H1 (cell line): ENCODE results near the gene NEK2. TPM values are rescaled to one million over a fixed set of nuclear protein-coding genes. Genes with fewer than 3 reads are reported as not detected.

Source experiments
- TBP ChIP-seq: IDR thresholded peaks from 2 replicates; pipeline ENCODE4 v1.6.1; 2011; ENCODE audit warnings: low read depth, low read length, improper control_type of control experiment
- polyA plus RNA-seq, 7 experiments: library from polyadenylated mRNA; depleted of rRNA in 3 of 7; stranded (reverse) in 5 of 7; unstranded in 2 of 7; fragments of >200 nt in 5 of 7; fragments of 200-250 nt in 2 of 7; gene quantifications; 1 replicate in 5 of 7; 2 replicates in 1 of 7; 4 replicates in 1 of 7; pipeline versions ENCODE4 v1.2.1 to v1.2.3, GENCODE V29; 2011 to 2013; ENCODE audit warnings: missing spikeins in 2 of 7, mixed read lengths in 2 of 7
- total RNA-seq: library from RNA; stranded (reverse); fragmentation: NEBNext Ultra II Directional; extraction: Animal tissue kit (Norgen Biotek cat#: 25700); gene quantifications from 2 replicates; pipeline ENCODE4 v1.2.1, GENCODE V29; 2021
- TF ChIP-seq, protein P1 (sequence below), 3 experiments: IDR thresholded peaks; 1 replicate in 2 of 3; 2 replicates in 1 of 3; pipeline versions ENCODE4 v1.5.1 to v1.6.1; 2011; ENCODE audit warnings: low read length in 3 of 3, mild to moderate bottlenecking in 3 of 3, inconsistent platforms in 2 of 3, low read depth in 1 of 3, moderate library complexity in 1 of 3; ENCODE audit not compliant: insufficient read depth in 1 of 3; ENCODE audit errors: control extremely low read depth in 1 of 3

The NEK2 gene
- total and polyA plus RNA-seq, 2 of the 8 experiments (the other 6 are each of a cell fraction or from before 2014, with no cell fraction given) = 8.4 to 22.9 TPM

DNA sequence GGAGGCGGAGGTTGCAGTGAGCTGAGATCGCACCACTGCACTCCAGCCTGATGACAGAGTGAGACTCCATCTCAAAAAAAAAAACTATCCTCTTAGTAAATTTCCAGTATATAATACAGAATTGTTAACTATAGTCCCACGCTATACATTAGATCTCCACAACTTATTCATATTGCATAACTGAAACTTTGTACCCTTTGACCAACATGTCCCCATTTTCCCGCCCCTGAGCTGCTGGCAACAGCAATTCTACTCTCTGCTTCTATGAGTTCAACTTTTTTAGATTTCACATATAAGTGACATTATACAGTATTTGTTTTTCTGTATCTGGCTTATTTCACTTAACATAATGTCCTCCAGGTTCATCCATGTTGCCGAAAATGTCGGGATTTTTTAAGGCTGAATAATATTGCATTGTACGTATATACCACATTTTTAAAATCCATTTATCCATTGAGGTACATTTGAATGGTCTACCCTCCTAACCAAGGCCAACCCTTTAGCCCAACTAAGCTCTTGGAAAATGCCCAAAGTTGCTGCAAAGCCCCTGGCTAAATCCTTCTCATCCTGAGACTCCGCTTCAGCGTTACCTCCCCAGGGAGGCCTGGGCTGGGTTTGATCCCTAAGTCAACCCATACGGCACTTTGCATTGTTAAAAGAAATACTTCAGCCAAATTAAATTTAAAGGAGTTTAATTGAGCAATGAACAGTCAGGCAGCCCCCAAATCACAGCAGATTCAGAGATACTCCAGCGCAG is 34.2 kb downstream of the NEK2 start (continued):
- TF ChIP-seq, protein P1, sequence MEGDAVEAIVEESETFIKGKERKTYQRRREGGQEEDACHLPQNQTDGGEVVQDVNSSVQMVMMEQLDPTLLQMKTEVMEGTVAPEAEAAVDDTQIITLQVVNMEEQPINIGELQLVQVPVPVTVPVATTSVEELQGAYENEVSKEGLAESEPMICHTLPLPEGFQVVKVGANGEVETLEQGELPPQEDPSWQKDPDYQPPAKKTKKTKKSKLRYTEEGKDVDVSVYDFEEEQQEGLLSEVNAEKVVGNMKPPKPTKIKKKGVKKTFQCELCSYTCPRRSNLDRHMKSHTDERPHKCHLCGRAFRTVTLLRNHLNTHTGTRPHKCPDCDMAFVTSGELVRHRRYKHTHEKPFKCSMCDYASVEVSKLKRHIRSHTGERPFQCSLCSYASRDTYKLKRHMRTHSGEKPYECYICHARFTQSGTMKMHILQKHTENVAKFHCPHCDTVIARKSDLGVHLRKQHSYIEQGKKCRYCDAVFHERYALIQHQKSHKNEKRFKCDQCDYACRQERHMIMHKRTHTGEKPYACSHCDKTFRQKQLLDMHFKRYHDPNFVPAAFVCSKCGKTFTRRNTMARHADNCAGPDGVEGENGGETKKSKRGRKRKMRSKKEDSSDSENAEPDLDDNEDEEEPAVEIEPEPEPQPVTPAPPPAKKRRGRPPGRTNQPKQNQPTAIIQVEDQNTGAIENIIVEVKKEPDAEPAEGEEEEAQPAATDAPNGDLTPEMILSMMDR (IDR thresholded peaks at IDR 0.05; ENCODE audit: control extremely low read depth in 1 of 3, insufficient read depth in 1 of 3, low read depth in 1 of 3, low read length in 3 of 3) = no peak
- TF ChIP-seq TBP = no peak
- TF ChIP-seq, all 59 proteins: peak for 0
